Activated CD8-positive, alpha-beta memory T cell treated with anti-CD3 and anti-CD28 coated beads for 48 hours (primary cell): Measurements from ENCODE around the gene FAM25A.

Experiments used
- DNase-seq, 3 experiments: peaks; one replicate each; pipeline ENCODE4 v3.0.0-alpha.2; 2020; ENCODE audit warnings: low read depth in 2 of 3, low spot score in 2 of 3

FAM25A gene

GRCh38 chr10:87059401-87059800 is 39.3 kb downstream of the FAM25A start:
- DNase-seq: no peak

GRCh38 chr10:87060280-87060928 is 40.3 kb downstream of the FAM25A start:
- no peak for DNase-seq

- no peak for DNase-seq
These were observed 44.6 kb downstream of the FAM25A start for GRCh38 chr10:87064651-87065050.

- DNase-seq: no peak
These were observed 46.1 kb downstream of the FAM25A start for GRCh38 chr10:87066178-87066577.

- no peak for DNase-seq
These were observed 46.8 kb downstream of the FAM25A start for GRCh38 chr10:87066865-87067264.

GRCh38 chr10:87068281-87068680 is 48.2 kb downstream of the FAM25A start:
- DNase-seq: no peak

- DNase-seq: no peak
These were observed 52.4 kb downstream of the FAM25A start for GRCh38 chr10:87072449-87072848.
